H9 (cell line): ENCODE results near the gene NDUFV2. TPM values are rescaled to one million over a fixed set of nuclear protein-coding genes. Genes with fewer than 3 reads are reported as not detected.

Experiments
- DNase-seq: peaks from one replicate; pipeline ENCODE4 v3.0.0-alpha.2; 2017
- H2AFZ ChIP-seq: one replicate; pipeline ENCODE4 v1.6.1; 2013; ENCODE audit warnings: mild to moderate bottlenecking, low read length, control low read depth, moderate library complexity
- H2AK5ac ChIP-seq: 2 replicates; pipeline ENCODE4 v1.6.1; 2013; ENCODE audit warnings: low read length, control low read depth, mixed read lengths; ENCODE audit not compliant: insufficient read length
- H2BK120ac ChIP-seq: one replicate; pipeline ENCODE4 v1.6.1; 2013; ENCODE audit warnings: low read depth, mild to moderate bottlenecking, low read length, control low read depth, inconsistent platforms; ENCODE audit not compliant: poor library complexity, severe bottlenecking
- H2BK12ac ChIP-seq: 2 replicates; pipeline ENCODE4 v1.6.1; 2013; ENCODE audit warnings: low read length, control low read depth, mixed read lengths, low read depth; ENCODE audit not compliant: insufficient read length
- H2BK15ac ChIP-seq: 2 replicates; pipeline ENCODE4 v1.6.1; 2013; ENCODE audit warnings: low read depth, low read length, control low read depth
- H2BK20ac ChIP-seq: one replicate; pipeline ENCODE4 v1.6.1; 2013; ENCODE audit warnings: low read depth, mild to moderate bottlenecking, low read length, control low read depth, inconsistent platforms; ENCODE audit not compliant: poor library complexity, severe bottlenecking
- H2BK5ac ChIP-seq: 2 replicates; pipeline ENCODE4 v1.6.1; 2013; ENCODE audit warnings: low read length, control low read depth, mixed read lengths; ENCODE audit not compliant: insufficient read length
- H3K14ac ChIP-seq: 2 replicates; pipeline ENCODE4 v1.6.1; 2013; ENCODE audit warnings: low read length, control low read depth; ENCODE audit not compliant: insufficient read depth
- H3K18ac ChIP-seq: 2 replicates; pipeline ENCODE4 v1.6.1; 2013; ENCODE audit warnings: low read depth, mild to moderate bottlenecking, mixed read lengths, low read length, control low read depth; ENCODE audit not compliant: insufficient read length
- H3K23ac ChIP-seq: 2 replicates; pipeline ENCODE4 v1.6.1; 2013; ENCODE audit warnings: low read length, control low read depth, mixed read lengths, low read depth; ENCODE audit not compliant: insufficient read length
- H3K23me2 ChIP-seq: 2 replicates; pipeline ENCODE4 v1.6.1; 2013; ENCODE audit warnings: low read depth, mild to moderate bottlenecking, mixed read lengths, low read length, control low read depth; ENCODE audit not compliant: insufficient read length, poor library complexity, severe bottlenecking
- H3K27ac ChIP-seq: 2 replicates; pipeline ENCODE4 v1.5.1; 2013; ENCODE audit warnings: low read length, control low read depth, mixed read lengths, low read depth; ENCODE audit not compliant: insufficient read length
- H3K27me3 ChIP-seq: 2 replicates; pipeline ENCODE4 v1.6.1; 2013; ENCODE audit warnings: low read length, control low read depth, inconsistent platforms; ENCODE audit not compliant: insufficient read depth
- H3K4ac ChIP-seq: 2 replicates; pipeline ENCODE4 v1.6.1; 2013; ENCODE audit warnings: low read depth, mild to moderate bottlenecking, control low read depth, inconsistent platforms, low read length, moderate library complexity
- H3K4me1 ChIP-seq: 2 replicates; pipeline ENCODE4 v1.6.1; 2013; ENCODE audit warnings: low read length, control low read depth, inconsistent platforms; ENCODE audit not compliant: insufficient read depth
- H3K4me2 ChIP-seq: 2 replicates; pipeline ENCODE4 v1.6.1; 2013; ENCODE audit warnings: low read length, control low read depth, mixed read lengths; ENCODE audit not compliant: insufficient read length, insufficient read depth
- H3K56ac ChIP-seq: 2 replicates; pipeline ENCODE4 v1.6.1; 2013; ENCODE audit warnings: low read depth, mild to moderate bottlenecking, mixed read lengths, low read length, control low read depth; ENCODE audit not compliant: insufficient read length
- H3K79me1 ChIP-seq: 2 replicates; pipeline ENCODE4 v1.6.1; 2013; ENCODE audit warnings: low read depth, mild to moderate bottlenecking, moderate library complexity, low read length, control low read depth, inconsistent platforms; ENCODE audit not compliant: insufficient read depth, poor library complexity, severe bottlenecking
- H3K79me2 ChIP-seq: 2 replicates; pipeline ENCODE4 v1.6.1; 2013; ENCODE audit warnings: low read length, control low read depth, inconsistent platforms; ENCODE audit not compliant: insufficient read depth
- H3K9ac ChIP-seq: 2 replicates; pipeline ENCODE4 v1.6.1; 2013; ENCODE audit warnings: low read length, control low read depth, mixed read lengths; ENCODE audit not compliant: insufficient read length; ENCODE audit errors: extremely low read depth
- H3K9me3 ChIP-seq: one replicate; pipeline ENCODE4 v1.6.1; 2013; ENCODE audit warnings: low read depth, low read length, inconsistent platforms; ENCODE audit not compliant: control insufficient read depth
- H3T11ph ChIP-seq: one replicate; pipeline ENCODE4 v1.6.1; 2013; ENCODE audit warnings: mild to moderate bottlenecking, low read length, control low read depth, inconsistent platforms
- H4K20me1 ChIP-seq: one replicate; pipeline ENCODE4 v1.6.1; 2013; ENCODE audit not compliant: control insufficient read depth, insufficient read length, insufficient read depth
- H4K5ac ChIP-seq: 2 replicates; pipeline ENCODE4 v1.6.1; 2013; ENCODE audit warnings: low read depth, mild to moderate bottlenecking, mixed read lengths, low read length, control low read depth; ENCODE audit not compliant: insufficient read length
- H4K8ac ChIP-seq: replicated peaks from 2 replicates; pipeline ENCODE4 v1.6.1; 2013; ENCODE audit warnings: low read length, control low read depth, mixed read lengths, low read depth; ENCODE audit not compliant: insufficient read length
- H4K91ac ChIP-seq: 2 replicates; pipeline ENCODE4 v1.6.1; 2013; ENCODE audit warnings: low read depth, mild to moderate bottlenecking, moderate library complexity, mixed read lengths, low read length, control low read depth; ENCODE audit not compliant: insufficient read length
- H3K27ac Mint-ChIP-seq, 3 experiments: 2 replicates in 2 of 3; 3 replicates in 1 of 3; pipeline ENCODE4 v1.8.0; 2020 to 2021; ENCODE audit warnings: mixed read lengths in 3 of 3, mild to moderate bottlenecking in 1 of 3, moderate library complexity in 1 of 3
- H3K27me3 Mint-ChIP-seq: 2 replicates; pipeline ENCODE4 v1.8.0; 2021; ENCODE audit warnings: low read depth, mild to moderate bottlenecking, moderate library complexity, mixed read lengths
- H3K36me3 Mint-ChIP-seq, 3 experiments: 2 replicates in 2 of 3; 3 replicates in 1 of 3; pipeline ENCODE4 v1.8.0; 2020 to 2021; ENCODE audit warnings: low read depth in 3 of 3, mixed read lengths in 3 of 3; ENCODE audit not compliant: insufficient read depth in 1 of 3
- H3K4me1 Mint-ChIP-seq, 2 experiments: 2 replicates each; pipeline ENCODE4 v1.8.0; 2020; ENCODE audit warnings: mixed read lengths in 2 of 2
- H3K4me3 Mint-ChIP-seq, 2 experiments: 2 replicates in 1 of 2; 3 replicates in 1 of 2; pipeline ENCODE4 v1.8.0; 2020 to 2021; ENCODE audit warnings: mild to moderate bottlenecking in 2 of 2, mixed read lengths in 2 of 2, moderate library complexity in 1 of 2
- H3K9me3 Mint-ChIP-seq, 2 experiments: 2 replicates in 1 of 2; 3 replicates in 1 of 2; pipeline ENCODE4 v1.8.0; 2020; ENCODE audit warnings: mild to moderate bottlenecking in 2 of 2, mixed read lengths in 2 of 2, moderate library complexity in 1 of 2
- WGBS: extraction: QIAGEN DNeasy Blood & Tissue Kit; methylation state at CpG from one replicate; pipeline ENCODE4 v1.1.7; 2013; ENCODE audit warnings: missing lambda C conversion rate, low lambda C conversion rate, mixed read lengths; ENCODE audit not compliant: insufficient read length; ENCODE audit errors: extremely low coverage; 5-methylcytosine and 5-hydroxymethylcytosine counted together
- total RNA-seq: library from RNA; stranded (reverse); gene quantifications from 2 replicates; pipeline ENCODE4 v1.2.1, GENCODE V29; 2021
- TF ChIP-seq, protein P1 (sequence below): fragments of 200-600 bp; sonication (generic); conservative IDR thresholded peaks from 3 replicates; pipeline ENCODE4 v1.8.0; 2021; ENCODE audit warnings: antibody characterized with exemption, mild to moderate bottlenecking

The NDUFV2 gene
- total RNA-seq, 1 experiment from 2014 or later = 206 TPM

GRCh38 chr18:9100796-9101195, 1.7 kb upstream of the NDUFV2 start:
- peaks cover 25% of the 10 kb centered on the region; the same call in 1 of the 2 replicates for H3K79me2 ChIP-seq
- H3K79me1 ChIP-seq = no peaks in the 10 kb centered on the region
- no peak overlapping the region for H3K56ac ChIP-seq
- H2AK5ac ChIP-seq = no peak overlapping the region
- no peak overlapping the region for H2BK15ac ChIP-seq
- H2BK5ac ChIP-seq = no peak overlapping the region
- H3K23me2 ChIP-seq = peaks cover 9% of the 10 kb centered on the region
- H4K20me1 ChIP-seq = no peaks in the 10 kb centered on the region
- H2BK20ac ChIP-seq = no peak overlapping the region
- H3K36me3 Mint-ChIP-seq = peaks cover 2 to 18% (median 9%) of the 10 kb centered on the region in 3 experiments; a peak in 5 of 7 replicates
- no peak overlapping the region for H3K4me2 ChIP-seq
- H3K27me3 ChIP-seq = no peaks in the 10 kb centered on the region
- H3K9me3 Mint-ChIP-seq = no peaks in the 10 kb centered on the region
- H4K8ac ChIP-seq = no peak overlapping the region
- no peak overlapping the region for H4K91ac ChIP-seq
- no peaks in the 10 kb centered on the region for H3K9me3 ChIP-seq
- H3K27ac ChIP-seq = no peak overlapping the region
- no peak overlapping the region for H2BK120ac ChIP-seq
- H3K14ac ChIP-seq = no peak overlapping the region
- no peak overlapping the region for H3K18ac ChIP-seq
- no peak overlapping the region for H2BK12ac ChIP-seq
- no peak for DNase-seq
- H3K4me1 ChIP-seq = peaks cover 2% of the 10 kb centered on the region; the same call in 1 of the 2 replicates
- H3T11ph ChIP-seq = no peak overlapping the region
- WGBS = no CpG with 5 or more reads among the region's 3 CpGs
- peaks cover 49 to 63% of the 10 kb centered on the region in 2 experiments for H3K4me1 Mint-ChIP-seq
- H3K4me3 Mint-ChIP-seq = no peak overlapping the region
- no peak overlapping the region for H3K27ac Mint-ChIP-seq
- TF ChIP-seq, protein P1, sequence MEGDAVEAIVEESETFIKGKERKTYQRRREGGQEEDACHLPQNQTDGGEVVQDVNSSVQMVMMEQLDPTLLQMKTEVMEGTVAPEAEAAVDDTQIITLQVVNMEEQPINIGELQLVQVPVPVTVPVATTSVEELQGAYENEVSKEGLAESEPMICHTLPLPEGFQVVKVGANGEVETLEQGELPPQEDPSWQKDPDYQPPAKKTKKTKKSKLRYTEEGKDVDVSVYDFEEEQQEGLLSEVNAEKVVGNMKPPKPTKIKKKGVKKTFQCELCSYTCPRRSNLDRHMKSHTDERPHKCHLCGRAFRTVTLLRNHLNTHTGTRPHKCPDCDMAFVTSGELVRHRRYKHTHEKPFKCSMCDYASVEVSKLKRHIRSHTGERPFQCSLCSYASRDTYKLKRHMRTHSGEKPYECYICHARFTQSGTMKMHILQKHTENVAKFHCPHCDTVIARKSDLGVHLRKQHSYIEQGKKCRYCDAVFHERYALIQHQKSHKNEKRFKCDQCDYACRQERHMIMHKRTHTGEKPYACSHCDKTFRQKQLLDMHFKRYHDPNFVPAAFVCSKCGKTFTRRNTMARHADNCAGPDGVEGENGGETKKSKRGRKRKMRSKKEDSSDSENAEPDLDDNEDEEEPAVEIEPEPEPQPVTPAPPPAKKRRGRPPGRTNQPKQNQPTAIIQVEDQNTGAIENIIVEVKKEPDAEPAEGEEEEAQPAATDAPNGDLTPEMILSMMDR = no peak
- H3K27me3 Mint-ChIP-seq = no peaks in the 10 kb centered on the region
- no peak overlapping the region for H2AFZ ChIP-seq
- H3K4ac ChIP-seq = no peak overlapping the region
- H3K9ac ChIP-seq = no peak overlapping the region
- H4K5ac ChIP-seq = no peak overlapping the region
- H3K23ac ChIP-seq = no peak overlapping the region
